ENCODE results near the gene MORC2.

DNA sequence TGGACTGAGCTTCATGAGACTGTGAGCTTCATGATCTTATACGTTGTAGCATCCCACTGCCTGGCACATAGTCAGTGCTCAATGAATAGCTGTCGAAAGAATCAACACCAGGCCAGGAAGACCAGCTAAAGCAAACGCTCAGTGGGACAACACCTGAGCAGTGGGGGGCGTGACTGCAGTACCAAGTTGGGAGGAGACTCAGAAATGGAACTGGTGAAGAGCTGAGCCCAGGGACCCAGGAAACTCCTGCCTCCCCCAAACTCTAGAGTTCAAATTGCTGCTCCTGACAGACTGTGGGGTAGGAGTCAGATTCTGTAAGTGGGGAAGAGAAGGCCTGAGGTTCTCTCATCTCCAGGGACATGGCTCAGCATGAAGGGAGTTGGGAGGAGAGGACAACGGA is 59.3 kb downstream of the MORC2 start:
- TF ChIP-seq ZNF384 (IDR thresholded peaks at IDR 0.05) (no peak), BHLHE40 (IDR thresholded peaks at IDR 0.05; ENCODE audit: borderline replicate concordance) (no peak), FOXM1 (IDR thresholded peaks at IDR 0.05; ENCODE audit: borderline replicate concordance) (no peak), LEF1 (IDR thresholded peaks at IDR 0.05; ENCODE audit: borderline replicate concordance) (no peak), SP1 (IDR thresholded peaks at IDR 0.05) (no peak), FOXA1 (IDR thresholded peaks at IDR 0.05) (no peak), SUZ12 (IDR thresholded peaks at IDR 0.05) (no peak), ELF4 (IDR thresholded peaks at IDR 0.05) (no peak), TARDBP (IDR thresholded peaks at IDR 0.05) (no peak), HDGF (IDR thresholded peaks at IDR 0.05; ENCODE audit: borderline replicate concordance) (no peak)

Measured in HEK293T (cell line).